AG04449 (cell line): ENCODE data around the gene GSPT1.

Experiments used
- CTCF ChIA-PET: fragments of 350-600 bp; formaldehyde crosslinking; extraction: SDS; loops from one replicate; lab custom pipeline; 2021; ENCODE audit warnings: antibody characterized with exemption; lab: Yijun Ruan, JAX
- POLR2A ChIA-PET: fragments of 400-600, 350-600 bp; formaldehyde crosslinking; extraction: SDS; loops from one replicate; lab custom pipeline; 2020; ENCODE audit warnings: antibody characterized with exemption, inconsistent platforms; lab: Yijun Ruan, JAX
- DNase-seq: peaks from one replicate; pipeline ENCODE4 v3.0.0-alpha.2; 2010; ENCODE audit warnings: low read depth, low spot score
- H3K4me3 ChIP-seq: 2 replicates; pipeline ENCODE4 v1.5.1; 2011; ENCODE audit warnings: low read depth, mild to moderate bottlenecking, control low read depth, low read length
- TF ChIP-seq, protein P1 (sequence below): IDR thresholded peaks from one replicate; pipeline ENCODE4 v1.5.1; 2011; ENCODE audit warnings: mild to moderate bottlenecking, moderate library complexity, low read length, control low read depth, inconsistent platforms; ENCODE audit not compliant: insufficient read depth; ENCODE audit errors: missing control alignments

GSPT1 gene

DNA sequence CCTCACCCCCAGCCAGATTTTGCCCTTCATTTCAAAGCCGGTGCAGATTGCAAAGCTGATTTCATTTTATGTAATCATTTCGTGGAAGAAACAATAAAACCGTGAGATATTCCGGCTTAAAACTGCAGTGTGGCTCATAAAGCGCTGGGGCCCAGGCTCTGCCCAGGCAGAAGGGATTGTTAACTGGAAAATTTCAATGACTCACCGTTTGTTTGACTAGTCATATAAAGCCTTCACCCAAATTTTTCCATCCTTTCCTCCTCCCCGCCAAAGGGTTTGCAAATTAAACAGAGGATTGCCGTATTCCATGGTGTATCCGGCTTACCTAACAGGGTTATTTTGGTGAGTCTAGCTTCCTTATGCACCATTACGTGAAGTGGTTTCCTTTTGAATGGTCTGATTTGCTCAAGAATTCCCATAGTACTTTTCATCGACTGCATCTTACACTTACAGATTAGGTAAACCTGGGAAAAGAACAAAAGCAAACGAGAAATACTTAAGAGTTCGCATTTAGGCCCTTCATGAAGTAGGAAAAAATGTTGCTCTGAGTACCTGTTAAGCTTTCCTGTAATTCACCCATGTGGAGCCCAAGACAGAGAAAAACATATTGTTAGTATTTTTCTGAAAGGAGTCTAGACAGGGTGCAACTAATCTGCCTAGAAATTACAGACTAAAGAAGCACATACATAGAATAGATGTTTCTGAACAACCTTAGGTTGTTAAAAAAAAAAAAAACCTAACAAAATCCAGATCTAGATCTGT is 949 bp upstream of the GSPT1 start:
- ChIA-PET CTCF (interaction anchor here (2.5 kb wide), 1 partner anchor 151 kb away, joined by 11 read pairs; no protein-coding TSS in a partner anchor), POLR2A (interaction anchor here (0.7 to 1.3 kb wide), 2 partner anchors 33 to 732 kb away, joined by 3 read pairs; no protein-coding TSS in a partner anchor)
- H3K4me3 ChIP-seq = peak overlapping the region; percentile 67
- TF ChIP-seq, protein P1, sequence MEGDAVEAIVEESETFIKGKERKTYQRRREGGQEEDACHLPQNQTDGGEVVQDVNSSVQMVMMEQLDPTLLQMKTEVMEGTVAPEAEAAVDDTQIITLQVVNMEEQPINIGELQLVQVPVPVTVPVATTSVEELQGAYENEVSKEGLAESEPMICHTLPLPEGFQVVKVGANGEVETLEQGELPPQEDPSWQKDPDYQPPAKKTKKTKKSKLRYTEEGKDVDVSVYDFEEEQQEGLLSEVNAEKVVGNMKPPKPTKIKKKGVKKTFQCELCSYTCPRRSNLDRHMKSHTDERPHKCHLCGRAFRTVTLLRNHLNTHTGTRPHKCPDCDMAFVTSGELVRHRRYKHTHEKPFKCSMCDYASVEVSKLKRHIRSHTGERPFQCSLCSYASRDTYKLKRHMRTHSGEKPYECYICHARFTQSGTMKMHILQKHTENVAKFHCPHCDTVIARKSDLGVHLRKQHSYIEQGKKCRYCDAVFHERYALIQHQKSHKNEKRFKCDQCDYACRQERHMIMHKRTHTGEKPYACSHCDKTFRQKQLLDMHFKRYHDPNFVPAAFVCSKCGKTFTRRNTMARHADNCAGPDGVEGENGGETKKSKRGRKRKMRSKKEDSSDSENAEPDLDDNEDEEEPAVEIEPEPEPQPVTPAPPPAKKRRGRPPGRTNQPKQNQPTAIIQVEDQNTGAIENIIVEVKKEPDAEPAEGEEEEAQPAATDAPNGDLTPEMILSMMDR = no peak
- DNase-seq = no peak

DNA sequence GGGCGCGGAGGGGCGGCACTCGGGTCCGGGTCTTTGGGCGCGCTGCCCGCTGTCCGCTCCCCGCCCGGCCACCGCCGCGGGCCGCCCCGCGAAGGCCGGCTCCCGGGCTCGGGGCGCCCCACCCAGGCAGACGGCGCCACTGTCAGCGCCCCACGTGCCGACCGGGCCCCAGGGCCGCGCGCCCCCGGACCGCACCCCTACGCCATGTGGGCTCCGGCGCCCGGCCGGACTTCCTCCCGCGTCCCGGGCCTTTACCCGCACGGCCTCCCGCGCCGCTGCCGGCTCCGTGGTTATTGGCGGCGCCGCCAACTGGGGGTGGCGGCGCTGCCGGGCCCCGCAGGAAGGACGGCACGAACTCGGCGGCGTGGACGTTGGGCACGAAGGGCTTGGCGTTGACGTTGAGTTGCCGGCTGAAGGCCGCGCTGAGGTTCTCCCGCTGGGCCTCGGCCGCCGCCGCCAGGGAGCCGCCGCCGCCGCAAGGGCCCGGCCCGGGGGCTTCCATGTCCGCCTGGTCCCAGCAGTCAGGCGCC is 577 bp downstream of the GSPT1 start:
- ChIA-PET POLR2A (interaction anchor here (0.7 to 1.3 kb wide), 3 partner anchors 34 to 63 kb away, joined by 3 to 6 read pairs (median 3); partner anchors contain the start of gene SNX29), CTCF (interaction anchor here (2.5 kb wide), 1 partner anchor 153 kb away, joined by 11 read pairs; no protein-coding TSS in a partner anchor)
- DNase-seq = no peak
- peak overlapping the region; percentile 89 for H3K4me3 ChIP-seq
- TF ChIP-seq, protein P1 = no peak

DNA sequence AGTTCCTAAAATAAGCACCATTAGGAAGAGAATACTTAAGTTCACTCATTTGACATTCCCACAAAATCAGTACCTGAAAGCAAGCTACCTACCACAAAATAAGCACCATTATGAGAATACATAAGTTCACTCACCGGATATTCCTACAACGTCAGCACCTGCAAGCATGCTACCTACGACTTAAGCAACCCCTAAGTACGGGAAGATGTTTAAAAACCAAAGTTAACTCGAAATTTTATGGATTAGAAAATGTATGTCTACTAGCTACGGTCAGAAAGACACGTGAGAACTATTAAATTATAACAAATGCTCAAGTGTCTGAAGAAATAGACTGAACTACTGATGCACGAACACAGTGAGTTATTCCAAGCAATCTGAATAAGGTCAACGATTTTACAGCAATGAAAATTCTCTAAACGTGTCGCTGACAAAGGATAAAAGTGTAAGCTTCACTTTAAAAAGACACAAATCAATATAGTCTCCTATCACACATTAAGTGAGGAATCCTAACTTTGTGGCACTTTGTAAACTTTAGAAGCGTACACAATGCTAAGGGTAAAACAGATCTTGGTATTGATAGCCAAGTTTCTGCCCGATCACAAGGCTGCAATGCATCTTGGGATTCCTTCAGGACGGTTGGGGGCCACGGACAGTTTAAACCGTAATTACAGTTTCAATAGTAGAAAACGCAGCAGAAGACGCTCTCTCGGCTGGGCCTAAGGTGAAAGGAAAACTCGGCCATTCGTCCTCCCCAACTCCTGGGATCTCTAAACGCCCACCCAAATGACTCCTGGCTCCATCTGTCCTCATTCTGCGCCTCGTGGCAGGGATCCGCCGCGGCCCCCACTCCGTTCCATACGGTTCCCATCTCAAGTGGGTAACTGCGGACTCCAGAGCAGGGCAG is 1.3 kb downstream of the GSPT1 start:
- ChIA-PET CTCF (interaction anchor here (0.5 to 1.3 kb wide), 3 partner anchors 18 to 153 kb away, joined by 3 to 4 read pairs (median 4); no protein-coding TSS in a partner anchor), POLR2A (interaction anchor here (0.7 to 1.3 kb wide), 2 partner anchors 17 to 63 kb away, joined by 3 read pairs; no protein-coding TSS in a partner anchor)
- peak overlapping the region; percentile 89 for H3K4me3 ChIP-seq
- TF ChIP-seq, protein P1 = no peak
- DNase-seq = no peak

DNA sequence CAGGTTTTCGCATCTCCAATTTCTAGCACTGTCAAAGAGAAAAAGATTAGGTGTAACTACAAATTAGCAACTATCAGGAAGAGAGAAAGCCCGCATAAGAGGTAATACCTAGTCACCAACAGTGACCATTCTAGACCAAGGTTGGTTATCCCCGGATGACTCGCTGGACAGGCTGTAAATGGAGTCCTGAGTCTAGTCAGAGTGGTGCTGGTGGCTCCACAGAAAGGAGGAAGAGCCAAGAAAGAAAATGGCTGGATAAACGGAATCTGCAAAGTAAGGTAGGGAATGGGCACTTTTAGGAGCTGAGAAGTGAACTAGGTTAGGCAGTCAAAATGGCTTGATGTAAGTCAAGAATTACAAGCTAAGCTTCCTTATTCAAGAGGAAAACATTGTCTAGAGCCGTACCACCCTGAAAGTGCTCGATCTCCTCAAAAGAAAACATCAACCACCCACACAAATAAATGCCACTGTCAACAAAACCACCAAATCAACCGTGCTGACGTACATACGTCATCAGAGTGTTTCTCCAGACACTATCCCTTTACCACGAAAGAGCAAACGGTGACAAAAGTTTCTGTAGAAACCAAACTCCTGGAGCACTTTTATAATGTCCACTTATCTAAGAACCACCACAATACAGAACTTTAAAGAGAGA is 2.2 kb downstream of the GSPT1 start:
- peak overlapping the region; percentile 89 for H3K4me3 ChIP-seq
- TF ChIP-seq, protein P1 = no peak
- POLR2A ChIA-PET = interaction anchor here (1.3 kb wide), 1 partner anchor 16 kb away, joined by 3 read pairs; no protein-coding TSS in a partner anchor
- CTCF ChIA-PET = interaction anchor here (0.5 to 1.3 kb wide), 2 partner anchors 30 to 154 kb away, joined by 3 to 4 read pairs; no protein-coding TSS in a partner anchor
- no peak for DNase-seq

DNA sequence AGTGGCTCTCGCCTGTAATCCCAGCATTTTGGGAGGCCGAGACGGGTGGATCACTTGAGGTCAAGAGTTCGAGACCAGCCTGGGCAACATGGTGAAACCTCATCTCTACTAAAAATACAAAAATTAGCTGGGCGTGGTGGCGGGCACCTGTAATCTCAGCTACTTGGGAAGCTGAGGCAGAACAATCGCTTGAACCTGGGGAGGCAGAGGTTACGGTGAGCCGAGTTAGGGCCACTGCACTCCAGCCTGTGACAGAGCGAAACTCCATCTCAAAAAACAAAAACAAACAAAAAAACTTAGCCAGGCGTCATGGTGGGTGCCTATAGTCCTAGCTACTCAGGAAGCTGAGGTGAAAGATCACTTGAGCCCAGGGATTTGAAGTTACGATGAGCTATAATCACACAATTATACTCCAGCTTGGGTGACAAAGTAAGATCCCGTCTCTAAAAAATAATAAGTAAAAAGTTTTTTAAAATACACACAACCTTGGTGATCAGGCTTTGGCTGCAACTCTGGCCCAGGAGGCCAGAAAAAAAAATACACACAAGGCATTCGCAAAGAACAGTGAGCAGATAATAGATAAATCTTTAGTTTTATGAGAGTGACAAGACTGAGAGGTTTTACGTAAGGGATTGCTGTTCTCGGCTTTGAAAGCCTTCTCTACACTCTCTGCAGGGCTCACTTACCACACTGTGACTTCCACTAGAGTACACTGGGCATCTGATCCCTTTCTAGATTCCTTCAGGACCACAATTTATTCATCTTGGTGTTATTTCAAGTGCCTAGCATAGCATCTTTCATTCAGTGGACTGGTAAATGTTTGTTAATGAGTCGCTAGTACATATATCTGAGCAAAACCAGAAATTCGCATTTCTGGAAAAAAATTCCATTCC is 5.9 kb downstream of the GSPT1 start:
- H3K4me3 ChIP-seq = no peak overlapping the region
- POLR2A ChIA-PET = no interaction called here

More for the DNA sequence above, 5.9 kb downstream of the GSPT1 start:
- peak; percentile 72 for DNase-seq
- TF ChIP-seq, protein P1 = no peak
- CTCF ChIA-PET = no interaction called here
